ENCODE results near the gene SOX10.

DNA sequence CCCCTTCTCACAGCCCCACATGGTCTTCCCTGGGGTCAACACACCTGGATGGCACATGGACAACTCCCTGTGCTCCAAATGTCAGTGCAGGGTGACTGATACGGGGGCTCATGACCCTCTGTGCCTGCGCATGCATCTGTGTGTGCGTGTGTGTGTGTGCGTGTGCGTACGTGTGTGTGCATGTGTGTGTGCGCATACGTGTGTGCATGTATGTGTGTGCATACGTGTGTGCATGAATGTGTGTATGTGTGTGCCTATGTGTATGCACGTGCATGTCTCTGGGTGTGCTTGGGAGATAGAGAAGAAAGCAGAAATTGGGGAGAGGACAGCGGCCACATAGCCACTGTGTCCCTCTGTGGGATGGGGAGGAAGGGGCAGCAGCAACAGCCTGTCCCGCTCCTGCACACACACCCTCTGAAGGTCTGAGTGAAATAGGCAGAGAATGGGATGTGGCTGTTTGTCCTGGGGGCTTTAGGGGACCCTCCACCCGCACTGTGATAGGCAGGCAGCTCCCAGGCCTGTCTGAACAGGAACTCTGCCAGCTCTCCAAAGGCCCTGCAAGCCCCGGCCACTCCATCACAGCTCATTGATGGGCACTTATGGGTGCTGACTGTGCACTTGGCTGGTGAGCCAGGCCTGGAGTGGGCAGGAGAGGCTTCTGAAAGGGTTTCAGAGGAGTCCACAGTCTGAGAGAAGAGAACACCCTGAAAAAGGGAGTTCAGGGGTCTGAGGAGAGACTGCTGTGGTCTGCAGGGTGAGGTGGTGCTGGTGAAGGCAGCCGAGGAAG is 44.2 kb upstream of the SOX10 start:
- TF ChIP-seq CTCF (tag by site-specific recombination; IDR thresholded peaks at IDR 0.05) = no peak
- no peak for TF ChIP-seq ZNF548 (tag by site-specific recombination; IDR thresholded peaks at IDR 0.05)
- no peak for TF ChIP-seq ZSCAN5A (tag by site-specific recombination; IDR thresholded peaks at IDR 0.05)
- TF ChIP-seq, protein P1, sequence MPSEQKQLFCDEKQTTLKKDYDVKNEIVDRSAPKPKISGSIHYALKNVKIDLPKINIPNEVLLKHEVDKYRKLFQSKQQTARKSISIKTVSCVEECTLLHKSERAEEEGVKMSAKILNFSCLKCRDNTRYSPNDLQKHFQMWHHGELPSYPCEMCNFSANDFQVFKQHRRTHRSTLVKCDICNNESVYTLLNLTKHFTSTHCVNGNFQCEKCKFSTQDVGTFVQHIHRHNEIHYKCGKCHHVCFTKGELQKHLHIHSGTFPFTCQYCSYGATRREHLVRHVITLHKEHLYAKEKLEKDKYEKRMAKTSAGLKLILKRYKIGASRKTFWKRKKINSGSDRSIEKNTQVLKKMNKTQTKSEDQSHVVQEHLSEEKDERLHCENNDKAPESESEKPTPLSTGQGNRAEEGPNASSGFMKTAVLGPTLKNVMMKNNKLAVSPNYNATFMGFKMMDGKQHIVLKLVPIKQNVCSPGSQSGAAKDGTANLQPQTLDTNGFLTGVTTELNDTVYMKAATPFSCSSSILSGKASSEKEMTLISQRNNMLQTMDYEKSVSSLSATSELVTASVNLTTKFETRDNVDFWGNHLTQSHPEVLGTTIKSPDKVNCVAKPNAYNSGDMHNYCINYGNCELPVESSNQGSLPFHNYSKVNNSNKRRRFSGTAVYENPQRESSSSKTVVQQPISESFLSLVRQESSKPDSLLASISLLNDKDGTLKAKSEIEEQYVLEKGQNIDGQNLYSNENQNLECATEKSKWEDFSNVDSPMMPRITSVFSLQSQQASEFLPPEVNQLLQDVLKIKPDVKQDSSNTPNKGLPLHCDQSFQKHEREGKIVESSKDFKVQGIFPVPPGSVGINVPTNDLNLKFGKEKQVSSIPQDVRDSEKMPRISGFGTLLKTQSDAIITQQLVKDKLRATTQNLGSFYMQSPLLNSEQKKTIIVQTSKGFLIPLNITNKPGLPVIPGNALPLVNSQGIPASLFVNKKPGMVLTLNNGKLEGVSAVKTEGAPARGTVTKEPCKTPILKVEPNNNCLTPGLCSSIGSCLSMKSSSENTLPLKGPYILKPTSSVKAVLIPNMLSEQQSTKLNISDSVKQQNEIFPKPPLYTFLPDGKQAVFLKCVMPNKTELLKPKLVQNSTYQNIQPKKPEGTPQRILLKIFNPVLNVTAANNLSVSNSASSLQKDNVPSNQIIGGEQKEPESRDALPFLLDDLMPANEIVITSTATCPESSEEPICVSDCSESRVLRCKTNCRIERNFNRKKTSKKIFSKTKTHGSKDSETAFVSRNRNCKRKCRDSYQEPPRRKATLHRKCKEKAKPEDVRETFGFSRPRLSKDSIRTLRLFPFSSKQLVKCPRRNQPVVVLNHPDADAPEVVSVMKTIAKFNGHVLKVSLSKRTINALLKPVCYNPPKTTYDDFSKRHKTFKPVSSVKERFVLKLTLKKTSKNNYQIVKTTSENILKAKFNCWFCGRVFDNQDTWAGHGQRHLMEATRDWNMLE (tag by site-specific recombination; conservative IDR thresholded peaks at IDR 0.05; ENCODE audit: low read depth) = no peak
